ENCODE data around the gene SARS1. TPM values are rescaled to one million over a fixed set of nuclear protein-coding genes. Genes with fewer than 3 reads are reported as not detected.
"Not testable (repeated sequence)": the region's sequence is repeated elsewhere in the genome, so short reads cannot be mapped to it uniquely, and the experiment has no call there.

The SARS1 gene
- total RNA-seq (100 to 1,000 TPM; 106 to 160 (median 148) TPM), polyA plus RNA-seq (100 to 1,000 TPM; 100 to 135 (median 108) TPM)

GRCh38 chr1:109213824-109214693, at the start of gene SARS1:
Gene SARS1, plus strand, starts transcription at chr1:109213918. Its CDS starts 75 bp downstream, at chr1:109213993.
- peaks cover 0 to 29% (median 25%) of the 10 kb centered on the region in 4 donors for H3K4me1 ChIP-seq
- peak within 1 kb of the TSS; percentile 78 to 89 (median 86) for H3K4me3 ChIP-seq
- peak within 1 kb of the TSS; percentile 90 to 95 (median 94) for H3K27ac ChIP-seq
- no peaks in the 10 kb centered on the region for H3K9me3 ChIP-seq
- peak; percentile 92 for DNase-seq
- intact Hi-C loops (cut with DNase I), result loop anchor here (2.0 kb wide), 1 partner anchor 113 kb away; no protein-coding TSS in a partner anchor
- WGBS, 2 donors, result 0% methylated on average over 64 of the region's 64 CpGs
- no peaks in the 10 kb centered on the region for H3K36me3 ChIP-seq
- no peaks in the 10 kb centered on the region for H3K27me3 ChIP-seq
- TF ChIP-seq POLR2A (IDR thresholded peaks at IDR 0.05), result peak; percentile 87 to 90
- TF ChIP-seq EP300 (IDR thresholded peaks at IDR 0.05), result no peak
- peak; percentile 95 to 99 (median 98) for TF ChIP-seq POLR2AphosphoS5 (IDR thresholded peaks at IDR 0.05)

- no peaks in the 10 kb centered on the region for H3K36me3 ChIP-seq
- intact Hi-C loops (cut with DNase I), result no loop called here
- H3K4me1 ChIP-seq, result peaks cover 0 to 7% (median 0%) of the 10 kb centered on the region in 4 donors
- no peak overlapping the region for H3K4me3 ChIP-seq
- no peak overlapping the region for H3K27ac ChIP-seq
- H3K27me3 ChIP-seq, result no peaks in the 10 kb centered on the region
- H3K9me3 ChIP-seq, result no peaks in the 10 kb centered on the region
- no peak for DNase-seq
- TF ChIP-seq EP300 (IDR thresholded peaks at IDR 0.05), result no peak
- TF ChIP-seq POLR2AphosphoS5 (IDR thresholded peaks at IDR 0.05), result no peak
- TF ChIP-seq CTCF (IDR thresholded peaks at IDR 0.05), result no peak
- no peak for TF ChIP-seq POLR2A (IDR thresholded peaks at IDR 0.05)
- 96 to 97% methylated on average over 8 of the region's 8 CpGs for WGBS, 2 donors
Observed at GRCh38 chr1:109164538-109164937, 49.2 kb upstream of the SARS1 start.

GRCh38 chr1:109167001-109167506, 46.7 kb upstream of the SARS1 start:
- no peak for DNase-seq
- WGBS, 2 donors, result 72 to 89% methylated on average over 7 of the region's 7 CpGs
- Histone ChIP-seq H3K27me3 (no peaks in the 10 kb centered on the region), H3K4me1 (peaks cover 0 to 3% (median 0%) of the 10 kb centered on the region in 4 donors), H3K9me3 (no peaks in the 10 kb centered on the region), H3K36me3 (no peaks in the 10 kb centered on the region), H3K27ac (no peak overlapping the region), H3K4me3 (no peak overlapping the region)
- intact Hi-C loops (cut with DNase I), result no loop called here
- TF ChIP-seq POLR2A (IDR thresholded peaks at IDR 0.05) (no peak), POLR2AphosphoS5 (IDR thresholded peaks at IDR 0.05) (no peak)

- TF ChIP-seq POLR2A (IDR thresholded peaks at IDR 0.05) (no peak), POLR2AphosphoS5 (IDR thresholded peaks at IDR 0.05) (no peak), CTCF (IDR thresholded peaks at IDR 0.05) (no peak), EP300 (IDR thresholded peaks at IDR 0.05) (no peak)
- Histone ChIP-seq H3K9me3 (no peaks in the 10 kb centered on the region), H3K27me3 (no peaks in the 10 kb centered on the region), H3K4me1 (no peaks in the 10 kb centered on the region), H3K36me3 (no peaks in the 10 kb centered on the region), H3K27ac (no peak overlapping the region), H3K4me3 (no peak overlapping the region)
- DNase-seq, result no peak
- intact Hi-C loops (cut with DNase I), result no loop called here
- WGBS, 2 donors, result 82 to 85% methylated on average over 7 of the region's 7 CpGs
Observed at GRCh38 chr1:109170035-109170764, 43.5 kb upstream of the SARS1 start.

GRCh38 chr1:109171646-109172045, 42.1 kb upstream of the SARS1 start:
- Histone ChIP-seq H3K27me3 (no peaks in the 10 kb centered on the region), H3K4me1 (no peaks in the 10 kb centered on the region), H3K36me3 (no peaks in the 10 kb centered on the region), H3K9me3 (no peaks in the 10 kb centered on the region), H3K4me3 (no peak overlapping the region), H3K27ac (no peak overlapping the region)
- no peak for DNase-seq
- no peak for TF ChIP-seq EP300 (IDR thresholded peaks at IDR 0.05)
- no peak for TF ChIP-seq POLR2AphosphoS5 (IDR thresholded peaks at IDR 0.05)
- TF ChIP-seq POLR2A (IDR thresholded peaks at IDR 0.05), result no peak
- TF ChIP-seq CTCF (IDR thresholded peaks at IDR 0.05), result no peak
- WGBS, 2 donors, result 95 to 98% methylated on average over 10 of the region's 10 CpGs
- intact Hi-C loops (cut with DNase I), result no loop called here

GRCh38 chr1:109176349-109176748, 37.4 kb upstream of the SARS1 start:
- 80% methylated on average over 1 of the region's 1 CpG; no CpG with 5 or more reads in 1 of the 2 donors for WGBS, 2 donors
- H3K9me3 ChIP-seq; H3K27ac ChIP-seq; H3K4me3 ChIP-seq; H3K27me3 ChIP-seq; H3K4me1 ChIP-seq; H3K36me3 ChIP-seq; intact Hi-C loops (cut with DNase I); DNase-seq: not testable (repeated sequence)

GRCh38 chr1:109180715-109181084, 33.0 kb upstream of the SARS1 start:
- H3K27ac ChIP-seq, result peak overlapping the region in 1 of 4 donors; percentile 46
- H3K27me3 ChIP-seq; H3K36me3 ChIP-seq; H3K9me3 ChIP-seq; intact Hi-C loops (cut with DNase I); DNase-seq; H3K4me3 ChIP-seq; H3K4me1 ChIP-seq: not testable (repeated sequence)
- WGBS, 2 donors, result 18 to 74% methylated on average over 3 of the region's 3 CpGs

All from sigmoid colon (tissue), 7 donors.